GM21526 (cell line): ENCODE data around the gene CFAP251.

ENCODE experiments used
- ATAC-seq: cut with Tn5 transposase; IDR thresholded peaks from one replicate; pipeline ENCODE4 v1.9.1; 2021; ENCODE audit warnings: moderate library complexity; ENCODE audit not compliant: unreplicated experiment, low FRiP score

The CFAP251 gene

DNA sequence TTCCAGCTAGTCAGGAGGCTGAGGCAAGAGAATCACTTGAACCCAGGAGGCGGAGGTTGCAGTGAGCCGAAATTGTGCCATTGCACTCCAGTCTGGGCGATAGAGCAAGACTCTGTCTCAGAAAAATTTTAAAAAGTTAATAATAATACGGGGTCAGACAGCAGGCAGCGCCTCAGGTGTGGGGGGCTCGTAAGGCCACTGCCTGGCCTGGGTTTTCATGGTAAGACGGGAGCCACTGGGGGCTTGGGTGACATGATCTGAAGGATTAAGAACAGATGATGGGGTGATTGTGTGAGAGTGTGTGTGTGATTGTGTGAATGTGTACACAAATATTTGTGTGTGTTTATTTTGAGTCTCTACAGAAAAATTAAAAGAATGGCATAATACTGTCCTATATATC, 126.9 kb downstream of the CFAP251 start:
- no peak for ATAC-seq

DNA sequence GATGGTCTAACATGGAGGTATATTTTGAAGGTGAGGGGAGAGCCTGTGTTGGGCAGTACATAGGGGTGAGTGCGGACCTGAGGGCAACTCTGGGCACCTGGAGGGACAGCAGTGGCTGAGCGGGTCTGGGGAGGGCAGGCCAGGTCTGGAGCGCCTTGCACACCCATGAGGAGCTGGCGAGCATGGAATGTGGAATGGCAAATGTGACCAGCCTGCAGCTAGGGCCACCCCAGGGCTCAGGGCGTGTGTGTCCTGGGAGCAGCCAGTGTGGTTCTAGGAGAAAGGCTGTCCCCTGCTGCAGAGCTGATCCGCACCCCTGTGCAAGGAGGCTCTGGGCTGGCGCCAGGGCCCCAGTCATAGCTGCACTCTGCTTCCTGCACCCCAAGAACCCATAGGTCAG, 127.8 kb downstream of the CFAP251 start:
- no peak for ATAC-seq

DNA sequence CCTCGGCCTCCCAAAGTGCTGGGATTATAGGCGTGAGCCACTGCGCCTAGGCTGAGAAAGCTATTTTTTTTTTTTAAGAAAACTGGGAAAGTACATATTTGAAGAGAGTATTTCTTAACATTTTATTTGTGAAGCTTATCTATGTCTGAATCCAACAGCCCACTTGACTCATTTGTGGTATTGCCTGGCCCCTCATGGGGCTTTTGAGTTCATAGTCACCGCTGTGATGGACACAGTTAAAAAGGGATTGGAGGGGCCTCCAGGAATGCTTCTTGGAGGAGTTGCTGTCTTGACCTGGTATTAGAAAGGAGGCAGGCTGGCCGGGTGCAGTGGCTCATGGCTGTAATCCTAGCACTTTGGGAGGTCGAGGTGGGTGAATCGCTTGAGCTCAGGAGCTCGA, 129.8 kb downstream of the CFAP251 start:
- ATAC-seq, result no peak

DNA sequence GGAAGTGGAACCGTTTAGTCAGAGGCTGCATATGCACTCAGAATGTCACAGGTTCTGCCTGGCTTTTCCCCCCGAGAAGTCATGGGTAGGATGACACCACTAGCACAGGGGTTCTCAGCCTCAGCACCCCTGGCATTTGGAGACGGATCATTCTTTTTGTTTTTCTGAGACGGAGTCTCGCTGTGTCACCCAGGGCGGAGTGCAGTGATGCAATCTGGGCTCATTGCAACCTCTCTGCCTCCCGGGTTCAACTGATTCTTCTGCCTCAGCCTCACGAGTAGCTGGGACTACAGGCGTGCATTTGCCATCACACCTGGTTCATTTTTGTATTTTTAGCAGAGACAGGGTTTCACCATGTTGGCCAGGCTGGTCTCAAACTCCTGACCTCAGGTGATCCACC, 131.4 kb downstream of the CFAP251 start:
- ATAC-seq, result no peak

DNA sequence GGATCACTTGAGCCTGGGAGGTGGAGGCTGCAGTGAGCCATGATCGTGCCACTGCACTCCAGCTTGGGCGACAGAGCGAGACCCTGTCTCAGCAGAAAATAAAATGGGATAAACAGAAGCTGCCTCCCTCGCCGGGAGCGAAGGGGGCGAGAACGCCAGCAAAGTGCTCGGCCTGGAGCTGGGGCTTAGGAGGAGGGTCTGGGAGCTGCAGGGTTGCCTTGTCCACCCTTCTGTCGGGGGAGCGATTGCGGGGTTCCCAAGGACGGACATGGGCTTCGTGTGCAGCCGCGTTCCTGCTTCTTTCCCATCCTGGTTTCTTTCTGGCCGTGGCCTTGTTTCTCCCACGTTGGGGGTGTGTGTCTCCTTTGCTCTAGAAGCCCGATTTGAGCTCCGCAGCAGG, 132.3 kb downstream of the CFAP251 start:
- ATAC-seq, result no peak

DNA sequence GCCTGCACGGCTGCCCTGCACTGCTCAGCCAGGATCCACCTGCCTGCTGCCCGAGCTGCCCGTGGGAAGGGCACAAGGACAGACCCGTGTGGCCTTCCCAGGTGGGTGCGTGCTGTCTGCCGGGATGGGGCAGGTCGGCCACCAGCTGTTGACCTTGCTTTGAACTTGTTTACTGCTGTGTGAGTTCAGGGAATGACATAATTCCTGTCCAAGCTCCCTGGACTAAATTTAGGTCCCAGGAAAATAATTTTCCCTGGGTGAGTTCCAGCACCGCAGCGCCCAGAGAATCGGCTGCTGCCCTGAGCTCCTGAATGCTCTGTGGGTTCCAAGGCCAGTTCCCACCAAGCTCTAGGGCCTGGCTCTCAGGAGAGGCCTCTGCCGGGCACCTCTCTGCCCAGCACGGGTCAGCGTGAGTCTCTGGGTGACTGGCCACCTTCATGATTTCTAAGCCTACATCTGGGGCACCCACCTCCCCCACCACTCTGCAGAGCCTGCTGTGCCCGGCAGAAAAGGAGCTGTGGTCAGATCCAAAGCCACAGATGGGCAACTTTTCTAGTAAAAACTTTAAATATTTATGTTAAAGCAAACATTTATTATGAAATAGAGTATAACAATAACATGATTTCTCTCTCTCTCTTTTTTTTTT, 133.0 kb downstream of the CFAP251 start:
- no peak for ATAC-seq

DNA sequence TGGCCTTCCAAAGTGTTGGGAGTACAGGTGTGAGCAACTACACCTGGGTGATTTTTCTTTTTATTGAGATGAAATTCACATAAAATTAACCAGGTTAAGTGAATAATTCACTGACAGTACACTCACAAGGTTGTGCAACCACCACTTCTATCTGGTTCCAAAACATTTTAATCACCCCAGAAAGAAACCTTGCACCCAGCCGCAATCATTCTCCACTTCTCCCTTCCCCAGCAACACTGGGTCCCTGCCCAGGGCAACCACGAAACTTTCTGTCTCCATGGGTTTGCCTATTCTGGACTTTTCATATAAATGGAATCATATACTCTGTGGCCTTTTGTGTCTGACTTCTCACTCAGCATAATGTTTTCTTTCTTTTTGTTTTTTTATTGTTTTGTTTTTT, 133.9 kb downstream of the CFAP251 start:
- ATAC-seq, result no peak
